GM18907 (cell line): ENCODE measurements around the gene GLB1L3.

Experiments used
- ATAC-seq: cut with Tn5 transposase; IDR thresholded peaks from one replicate; pipeline ENCODE4 v1.9.1; 2021; ENCODE audit warnings: mild to moderate bottlenecking, moderate library complexity; ENCODE audit not compliant: unreplicated experiment

The GLB1L3 gene

DNA sequence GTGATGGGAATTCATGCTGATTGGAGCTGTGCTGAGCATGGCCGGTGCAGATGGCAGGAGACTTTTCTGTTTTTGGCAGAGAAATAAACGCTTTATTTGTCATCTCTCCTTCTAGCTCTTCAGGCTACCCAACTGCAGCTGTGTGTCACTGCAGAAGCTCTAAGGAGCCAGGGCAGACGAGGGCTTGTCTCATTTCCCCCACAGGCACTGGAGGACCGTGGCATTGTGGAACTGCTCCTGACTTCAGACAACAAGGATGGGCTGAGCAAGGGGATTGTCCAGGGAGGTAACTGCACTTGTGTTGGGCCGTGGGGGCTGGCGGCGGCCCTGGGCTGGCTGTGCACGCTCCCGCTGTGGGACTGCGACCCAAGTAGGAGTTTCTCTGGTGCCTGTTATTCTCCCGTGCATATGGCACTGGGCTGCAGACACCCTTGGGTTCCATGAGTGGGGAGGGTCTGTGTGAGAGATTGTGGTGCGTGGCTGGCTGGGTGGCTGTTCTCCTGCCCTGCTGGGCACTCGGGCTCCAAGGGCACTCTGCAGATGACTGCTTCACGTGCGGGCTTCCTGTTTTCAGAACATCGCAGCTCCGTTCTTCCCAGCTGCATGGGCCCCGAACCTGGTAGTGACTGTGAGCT, 82.8 kb downstream of the GLB1L3 start:
- ATAC-seq: no peak

DNA sequence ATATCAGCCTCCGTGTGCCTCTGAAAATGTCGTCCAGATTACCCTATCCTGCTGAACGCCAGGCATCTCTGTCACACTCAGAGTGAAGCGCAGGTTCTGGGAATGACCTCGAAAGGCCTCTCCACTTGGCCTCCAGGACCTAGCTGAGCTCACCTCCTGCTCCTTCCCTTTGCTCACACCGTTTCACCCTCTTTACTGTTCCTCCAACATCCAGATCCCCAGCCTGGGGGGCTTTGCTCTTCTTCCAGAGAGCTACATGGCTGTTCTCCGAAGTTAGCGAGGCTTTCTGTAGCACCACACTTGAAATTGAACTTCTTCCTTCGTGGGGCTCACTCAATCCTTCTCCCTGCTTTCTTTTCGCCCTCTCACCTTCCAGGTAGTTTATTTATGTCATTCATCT, 83.5 kb downstream of the GLB1L3 start:
- ATAC-seq: no peak

DNA sequence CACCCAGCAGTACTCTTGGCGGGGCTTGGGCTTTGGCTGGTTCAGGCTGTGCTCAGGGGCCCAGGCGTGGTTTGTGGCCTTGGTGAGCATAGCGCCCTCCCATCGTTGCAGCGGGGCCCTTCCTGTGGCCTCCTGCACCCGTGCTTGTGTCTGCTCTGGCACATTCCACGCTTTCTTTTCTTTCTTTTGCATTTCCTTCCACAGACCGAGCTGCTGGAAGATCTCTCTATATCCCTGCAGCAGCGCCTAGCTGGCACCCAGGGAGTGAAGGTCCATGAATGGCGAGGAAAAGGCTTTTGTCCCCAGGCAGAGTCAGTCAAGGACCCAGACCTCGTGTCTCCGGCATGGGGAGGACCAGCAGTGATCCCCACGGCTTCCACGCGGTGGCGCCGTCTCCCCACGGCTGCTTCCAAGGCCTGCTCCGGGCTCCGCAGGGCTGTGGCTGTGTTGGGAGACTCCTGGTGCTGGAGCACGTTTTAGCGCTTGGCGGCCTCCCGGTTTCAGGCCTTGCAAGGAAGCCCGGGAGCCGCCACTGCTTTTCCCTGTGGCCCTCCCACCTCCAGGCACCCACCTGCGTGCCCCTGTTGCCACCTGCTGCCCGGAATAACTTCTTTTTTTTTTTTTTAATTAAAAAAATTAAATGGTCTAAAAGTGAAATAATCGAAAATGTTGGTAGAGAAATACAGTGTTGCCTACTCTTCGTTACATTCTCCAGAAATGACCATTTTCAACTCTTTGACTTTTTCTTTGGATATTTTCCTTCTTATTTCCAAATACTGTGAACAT, 84.1 kb downstream of the GLB1L3 start:
- ATAC-seq: peak; percentile 67

DNA sequence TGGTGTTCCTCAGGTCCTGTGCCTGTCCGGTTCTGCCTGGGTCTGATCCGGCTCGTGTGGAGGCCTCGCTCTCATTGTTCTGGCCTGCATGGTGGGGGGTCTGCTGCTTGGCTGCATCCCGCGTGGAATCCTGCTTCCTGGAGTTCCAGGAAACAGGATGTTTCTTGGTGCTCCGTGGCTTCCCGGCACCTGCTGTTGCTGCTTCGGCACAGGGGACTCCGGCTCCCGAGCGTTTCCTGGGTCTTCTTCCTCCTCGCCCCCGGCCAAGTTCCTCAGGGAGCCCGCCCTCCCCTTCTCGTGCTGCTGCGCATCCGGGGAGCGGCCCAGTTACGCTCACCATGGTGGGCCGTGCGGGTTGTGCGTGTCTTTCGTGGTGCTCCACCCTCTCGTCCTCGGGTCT, 85.5 kb downstream of the GLB1L3 start:
- no peak for ATAC-seq

DNA sequence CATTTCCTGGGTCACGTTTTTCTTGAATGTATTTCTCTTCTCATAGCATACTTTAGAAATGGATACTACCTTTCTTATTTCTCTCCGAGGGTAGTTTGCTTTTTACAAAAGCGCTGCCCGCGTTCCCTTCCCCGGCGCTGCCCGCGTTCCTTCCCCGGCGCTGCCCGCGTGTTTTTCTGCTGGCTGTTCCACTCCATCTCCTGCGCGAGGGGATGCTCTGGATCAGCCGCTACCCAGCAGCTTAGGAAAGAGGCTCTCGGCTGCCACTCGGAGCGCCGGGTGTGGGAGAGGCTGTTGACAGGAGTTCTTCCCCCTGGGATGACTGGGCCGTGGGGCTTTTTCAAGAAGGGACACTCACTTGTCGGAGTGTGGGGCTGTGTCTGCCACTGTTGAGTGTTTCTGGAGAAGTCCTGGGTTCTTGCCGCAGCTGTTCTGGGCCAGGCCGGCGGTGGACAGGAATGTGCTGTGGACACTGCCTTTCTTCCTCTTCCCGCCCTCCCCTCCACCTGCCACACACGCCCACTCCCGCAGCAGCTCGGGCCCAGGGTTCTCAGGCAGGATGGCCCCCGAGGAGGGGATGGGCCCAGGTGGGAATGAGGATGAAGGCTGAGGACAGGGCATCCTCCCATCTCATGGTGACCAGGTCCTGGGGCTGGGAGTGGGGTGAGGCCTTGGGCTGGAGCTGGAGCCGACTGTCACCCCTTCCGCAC, 86.2 kb downstream of the GLB1L3 start:
- no peak for ATAC-seq

DNA sequence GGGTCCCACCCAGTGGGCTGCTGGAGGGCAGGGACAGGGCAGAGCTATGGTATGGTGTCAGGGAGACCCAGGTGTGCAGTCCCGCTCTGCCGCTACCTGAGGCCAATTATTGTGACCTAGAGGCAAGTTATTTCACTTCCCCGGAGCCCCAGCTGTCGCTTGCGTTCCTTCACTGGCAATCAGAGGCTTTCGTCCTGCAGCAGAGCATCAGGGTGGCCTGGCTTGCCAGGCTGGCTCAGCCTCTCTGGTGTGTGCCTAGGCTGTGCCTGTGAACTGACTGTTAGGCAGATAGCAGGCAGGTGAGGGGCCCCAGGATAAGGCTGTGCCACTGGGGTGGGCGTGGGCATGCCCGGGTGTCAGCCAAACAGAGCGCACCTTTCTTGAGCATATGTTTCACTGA, 87.0 kb downstream of the GLB1L3 start:
- ATAC-seq: no peak

DNA sequence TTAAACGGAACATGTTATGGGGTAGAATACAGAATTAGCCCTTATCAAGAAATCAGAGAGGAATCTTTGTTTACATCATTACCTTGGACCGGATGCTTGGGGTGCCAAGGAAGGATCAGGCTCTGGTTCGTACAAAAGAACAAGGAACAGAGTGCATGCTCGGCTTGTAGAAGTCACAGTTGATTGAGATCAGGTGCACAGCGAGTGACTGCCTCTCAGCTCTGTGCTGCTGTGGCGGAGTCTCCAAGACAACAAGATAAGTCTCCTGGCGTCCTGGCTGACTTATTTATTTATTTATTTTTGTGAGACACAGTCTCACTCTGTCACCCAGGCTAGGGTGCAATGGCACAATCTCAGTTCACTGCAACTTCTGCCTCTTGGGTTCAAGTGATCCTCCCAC, 87.4 kb downstream of the GLB1L3 start:
- ATAC-seq: no peak

DNA sequence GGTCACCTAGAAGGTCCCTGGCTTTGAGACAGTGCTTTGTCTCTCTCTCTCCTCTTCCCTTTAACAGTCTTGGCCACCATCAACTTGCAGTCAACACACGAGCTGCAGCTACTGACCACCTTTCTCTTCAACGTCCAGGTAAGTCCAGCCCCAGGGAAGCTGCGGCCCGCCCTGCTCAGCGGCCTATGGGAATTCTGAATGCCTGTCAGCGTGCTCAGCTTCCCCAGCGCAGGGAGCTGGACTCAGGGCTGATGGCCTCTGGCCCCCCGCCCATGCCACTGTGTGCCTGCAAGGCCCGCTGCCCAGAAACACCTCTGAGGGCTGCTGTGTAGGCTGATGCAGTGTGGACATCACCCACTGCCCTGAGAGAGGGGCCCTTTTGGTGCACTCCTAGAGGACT, 88.1 kb downstream of the GLB1L3 start:
- no peak for ATAC-seq

DNA sequence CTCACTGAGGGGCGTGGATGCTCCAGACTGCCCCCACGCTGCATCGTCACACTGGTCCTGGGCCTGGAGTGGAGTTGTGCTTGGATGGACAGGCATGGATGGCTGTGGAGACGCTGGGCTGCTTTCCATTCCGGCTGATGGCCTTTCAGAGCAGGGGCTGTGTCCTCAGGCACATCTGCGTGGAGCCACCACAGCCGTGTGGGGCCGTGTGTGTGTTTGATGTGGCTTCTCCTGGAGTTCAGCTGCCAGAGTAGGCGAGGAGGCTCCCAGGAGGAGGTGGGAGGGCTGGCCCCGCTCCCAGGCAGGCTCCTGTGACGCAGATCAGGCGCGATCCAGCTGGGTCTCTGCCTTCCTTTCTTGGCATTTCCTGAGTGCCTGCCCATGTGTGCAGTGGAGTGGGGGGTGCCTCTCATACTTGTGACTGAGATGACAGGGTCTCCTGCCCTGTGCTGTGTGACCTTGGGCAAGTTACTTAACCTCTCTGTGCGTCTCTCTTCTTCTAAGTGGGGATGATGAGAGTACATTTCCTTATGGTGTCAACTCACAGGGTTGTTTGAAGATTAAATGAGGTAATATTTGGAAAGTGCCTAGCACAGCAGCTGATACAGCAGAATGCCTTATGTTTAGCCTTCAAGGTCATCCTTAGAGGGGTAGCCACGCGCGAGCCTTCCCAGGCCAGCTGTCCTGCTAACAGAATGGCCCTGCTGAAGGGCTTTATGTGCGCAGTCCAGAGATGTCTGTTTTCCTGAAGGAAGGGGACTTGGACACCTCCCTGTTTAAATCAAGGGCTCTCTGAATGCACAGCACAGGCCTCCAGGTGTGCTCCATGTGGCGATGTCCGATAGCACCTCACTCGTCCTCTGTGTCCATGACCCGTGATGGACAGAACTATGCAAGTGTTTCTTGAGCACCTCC, 89.1 kb downstream of the GLB1L3 start:
- ATAC-seq: no peak

DNA sequence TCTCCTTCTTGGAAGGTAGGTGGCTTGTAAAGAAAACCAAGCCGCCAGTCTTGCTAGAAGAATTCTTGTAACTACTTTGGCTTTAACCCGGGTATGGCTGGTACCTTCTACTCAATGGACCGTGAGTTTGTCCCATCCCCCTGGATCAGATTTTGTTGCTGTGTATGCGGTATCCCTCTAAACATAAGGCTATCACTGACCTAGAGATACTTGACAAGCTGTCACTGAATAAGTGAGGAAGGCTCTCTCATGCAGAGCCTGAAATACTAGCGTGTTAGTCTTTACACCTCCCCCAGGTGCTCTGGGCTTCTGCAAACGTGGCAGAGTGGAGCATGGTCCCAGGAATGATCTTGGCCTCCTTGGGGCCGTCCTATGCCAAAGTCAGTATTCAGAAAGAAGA, 90.1 kb downstream of the GLB1L3 start:
- no peak for ATAC-seq

DNA sequence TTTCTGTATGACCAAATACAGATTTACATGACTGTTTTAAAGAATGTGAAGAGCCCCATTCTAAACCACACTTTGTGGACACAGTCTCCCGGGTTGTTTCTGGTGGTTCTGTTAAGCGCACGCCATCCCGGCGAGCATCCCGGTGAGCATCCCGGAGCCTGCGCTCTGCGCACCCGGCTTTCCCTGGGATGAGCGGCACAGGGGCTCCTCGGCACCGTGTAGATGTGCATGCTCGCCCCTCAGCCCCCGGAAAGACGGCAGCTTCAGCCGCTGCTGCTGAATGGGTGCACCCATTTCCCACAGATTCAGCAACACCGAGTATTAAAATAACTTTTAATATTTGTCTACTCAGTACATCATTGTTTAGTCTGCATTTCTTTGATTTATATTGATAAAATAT, 91.6 kb downstream of the GLB1L3 start:
- no peak for ATAC-seq
